Measurements from ENCODE around the gene BICRA. TPM values are rescaled to one million over a fixed set of nuclear protein-coding genes. Genes with fewer than 3 reads are reported as not detected.

Gene BICRA
- total RNA-seq, 2 experiments from 2014 or later = 4.4 to 16.0 TPM

GRCh38 chr19:47676811-47677210 lies 67.9 kb downstream of the BICRA start:
- ChIA-PET CTCF (ENCODE audit: unreplicated experiment) (no interaction called here), POLR2A (no interaction called here)
- DNase-seq (ENCODE audit: low spot score) = no peak
- H3K36me3 ChIP-seq (ENCODE audit: insufficient read depth, low read length) = peaks cover 42% of the 10 kb centered on the region; the same call in 1 of the 2 replicates
- no peaks in the 10 kb centered on the region for H3K79me2 ChIP-seq (ENCODE audit: insufficient read depth, low read depth, low read length)
- H3K4me3 ChIP-seq (ENCODE audit: low read depth, low read length, poor library complexity, severe bottlenecking) = no peak overlapping the region
- no peak for TF ChIP-seq EZH2phosphoT487 (IDR thresholded peaks at IDR 0.05; ENCODE audit: borderline replicate concordance, low read depth, low read length)
- no peak for TF ChIP-seq CTCF (conservative IDR thresholded peaks at IDR 0.05; ENCODE audit: low read length)
- H2AFZ ChIP-seq (ENCODE audit: low read length) = no peak overlapping the region
- H3K9me3 ChIP-seq (ENCODE audit: low read length) = no peaks in the 10 kb centered on the region
- no peak overlapping the region for H3K4me2 ChIP-seq (ENCODE audit: low read length)
- H4K20me1 ChIP-seq (ENCODE audit: insufficient read depth, low read length) = no peaks in the 10 kb centered on the region
- intact Hi-C loops (cut with micrococcal nuclease; ENCODE audit: unreplicated experiment) = no loop called here
- no TSS peak for BruUV-seq (replicated peaks)
- H3K9me2 ChIP-seq (ENCODE audit: insufficient read depth, low read length) = no peaks in the 10 kb centered on the region
- no peak overlapping the region for H3K27ac ChIP-seq (ENCODE audit: low read depth, low read length, poor library complexity, severe bottlenecking)
- H3K4me1 ChIP-seq (ENCODE audit: insufficient read depth, low read length, poor library complexity, severe bottlenecking) = no peaks in the 10 kb centered on the region

GRCh38 chr19:47679251-47679900 lies 70.4 kb downstream of the BICRA start:
- Histone ChIP-seq H3K4me1 (ENCODE audit: insufficient read depth, low read length, poor library complexity, severe bottlenecking) (no peaks in the 10 kb centered on the region), H3K9me2 (ENCODE audit: insufficient read depth, low read length) (no peaks in the 10 kb centered on the region), H3K27ac (ENCODE audit: low read depth, low read length, poor library complexity, severe bottlenecking) (no peak overlapping the region), H3K4me3 (ENCODE audit: low read depth, low read length, poor library complexity, severe bottlenecking) (no peak overlapping the region), H2AFZ (ENCODE audit: low read length) (no peak overlapping the region), H3K4me2 (ENCODE audit: low read length) (no peak overlapping the region), H4K20me1 (ENCODE audit: insufficient read depth, low read length) (no peaks in the 10 kb centered on the region), H3K9me3 (ENCODE audit: low read length) (no peaks in the 10 kb centered on the region), H3K36me3 (ENCODE audit: insufficient read depth, low read length) (peaks cover 35% of the 10 kb centered on the region; the same call in 1 of the 2 replicates), H3K79me2 (ENCODE audit: insufficient read depth, low read depth, low read length) (no peaks in the 10 kb centered on the region)
- ChIA-PET POLR2A (no interaction called here), CTCF (ENCODE audit: unreplicated experiment) (no interaction called here)
- TF ChIP-seq EZH2phosphoT487 (IDR thresholded peaks at IDR 0.05; ENCODE audit: borderline replicate concordance, low read depth, low read length) (no peak), CTCF (conservative IDR thresholded peaks at IDR 0.05; ENCODE audit: low read length) (no peak)
- no peak for DNase-seq (ENCODE audit: low spot score)
- intact Hi-C loops (cut with micrococcal nuclease; ENCODE audit: unreplicated experiment) = no loop called here
- BruUV-seq (replicated peaks) = no TSS peak
